Testis (tissue), 3 donors: ENCODE measurements around the gene DLX2. TPM values are rescaled to one million over a fixed set of nuclear protein-coding genes. Genes with fewer than 3 reads are reported as not detected.
A peak's percentile ranks its signal among the peaks of the same experiment; 100 is the strongest.

Experiments
- DNase-seq: peaks from one replicate; pipeline ENCODE4 v3.0.0-alpha.2; 2019
- H3K27ac ChIP-seq, 2 donors: fragments of 200-600 bp; sonication (generic); one replicate each; pipeline ENCODE4 v1.5.1; 2019
- H3K27me3 ChIP-seq: fragments of 200-600 bp; sonication (generic); one replicate; pipeline ENCODE4 v1.5.1; 2019
- H3K36me3 ChIP-seq: fragments of 200-600 bp; sonication (generic); one replicate; pipeline ENCODE4 v1.5.1; 2017; ENCODE audit warnings: low read depth; ENCODE audit errors: missing control alignments
- H3K4me1 ChIP-seq: fragments of 200-600 bp; sonication (generic); one replicate; pipeline ENCODE4 v1.5.1; 2019
- H3K4me3 ChIP-seq, 2 donors: fragments of 200-600 bp; sonication (generic); one replicate each; pipeline ENCODE4 v1.5.1; 2017 to 2019
- H3K9me3 ChIP-seq: fragments of 200-600 bp; sonication (generic); one replicate; pipeline ENCODE4 v1.5.1; 2017
- POLR2A ChIP-seq: fragments of 450-650 bp; IDR thresholded peaks from one replicate; pipeline ENCODE4 v1.6.1; 2017; ENCODE audit warnings: antibody characterized with exemption, mild to moderate bottlenecking, moderate library complexity
- WGBS, 2 donors: methylation state at CpG; one replicate each; pipeline ENCODE4 v1.1.5; 2018; 5-methylcytosine and 5-hydroxymethylcytosine counted together
- intact Hi-C: fragments of 100-400 bp; cut with DNase I; formaldehyde crosslinking; loops from one replicate; pipeline ENCODE4 v1.15.1; 2023; ENCODE audit warnings: low total_unique reads
- polyA plus RNA-seq: library from polyadenylated mRNA; stranded (reverse); fragments of 350-450 nt; fragmentation: Illumina TruSeq; extraction: RNeasy Lipid Tissue Mini Kit (QIAGEN cat#74804); gene quantifications from one replicate; pipeline ENCODE4 v1.2.3, GENCODE V29; 2014; ENCODE audit warnings: low read depth, low replicate concordance; ENCODE audit not compliant: insufficient read depth
- total RNA-seq, 2 donors: library from RNA; depleted of rRNA; stranded (reverse); fragments of >200 nt; gene quantifications; one replicate each; pipeline ENCODE4 v1.2.3, GENCODE V29; 2016
- TF ChIP-seq, protein P1 (sequence below), 3 experiments: fragments of 450-650 bp in 2 of 3; fragments of 200-600 bp in 1 of 3; sonication (generic) in 1 of 3; IDR thresholded peaks; one replicate each; pipeline ENCODE4 v1.5.1; 2016 to 2019; ENCODE audit warnings: antibody characterized with exemption in 3 of 3, mild to moderate bottlenecking in 2 of 3, moderate library complexity in 1 of 3

The DLX2 gene
- total and polyA plus RNA-seq, 3 donors from 2014 or later, result 0.29 to 1.1 (median 0.99) TPM

DNA sequence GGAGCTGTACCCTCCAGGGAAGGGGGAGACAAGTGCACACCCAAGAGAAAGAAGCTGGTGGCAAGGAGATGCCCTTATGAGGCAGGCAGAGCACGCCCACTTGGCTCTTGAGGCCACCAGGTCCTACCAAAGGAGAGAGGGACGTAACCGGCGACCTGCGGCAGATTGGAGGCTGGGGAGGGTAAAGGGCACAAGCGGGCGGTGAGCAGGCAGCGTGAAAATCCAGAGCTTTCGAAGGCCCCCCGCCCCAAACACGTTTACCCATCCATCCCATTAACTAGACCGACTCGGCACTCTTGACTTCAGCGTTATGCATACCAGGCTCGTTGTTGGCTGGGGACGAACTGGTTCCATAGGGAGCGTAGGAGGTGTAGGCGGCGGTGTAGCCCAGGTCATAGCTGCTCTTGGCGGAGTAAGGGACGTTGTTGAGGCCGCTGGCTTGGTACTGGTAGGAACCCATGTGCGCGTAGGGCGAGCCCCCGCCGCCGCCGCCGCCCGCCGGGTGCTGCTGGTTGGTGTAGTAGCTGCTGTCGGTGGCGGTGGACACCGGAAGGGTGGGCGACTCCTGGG lies 794 bp downstream of the DLX2 start:
- H3K4me1 ChIP-seq, result peaks cover 24% of the 10 kb centered on the region

DNA sequence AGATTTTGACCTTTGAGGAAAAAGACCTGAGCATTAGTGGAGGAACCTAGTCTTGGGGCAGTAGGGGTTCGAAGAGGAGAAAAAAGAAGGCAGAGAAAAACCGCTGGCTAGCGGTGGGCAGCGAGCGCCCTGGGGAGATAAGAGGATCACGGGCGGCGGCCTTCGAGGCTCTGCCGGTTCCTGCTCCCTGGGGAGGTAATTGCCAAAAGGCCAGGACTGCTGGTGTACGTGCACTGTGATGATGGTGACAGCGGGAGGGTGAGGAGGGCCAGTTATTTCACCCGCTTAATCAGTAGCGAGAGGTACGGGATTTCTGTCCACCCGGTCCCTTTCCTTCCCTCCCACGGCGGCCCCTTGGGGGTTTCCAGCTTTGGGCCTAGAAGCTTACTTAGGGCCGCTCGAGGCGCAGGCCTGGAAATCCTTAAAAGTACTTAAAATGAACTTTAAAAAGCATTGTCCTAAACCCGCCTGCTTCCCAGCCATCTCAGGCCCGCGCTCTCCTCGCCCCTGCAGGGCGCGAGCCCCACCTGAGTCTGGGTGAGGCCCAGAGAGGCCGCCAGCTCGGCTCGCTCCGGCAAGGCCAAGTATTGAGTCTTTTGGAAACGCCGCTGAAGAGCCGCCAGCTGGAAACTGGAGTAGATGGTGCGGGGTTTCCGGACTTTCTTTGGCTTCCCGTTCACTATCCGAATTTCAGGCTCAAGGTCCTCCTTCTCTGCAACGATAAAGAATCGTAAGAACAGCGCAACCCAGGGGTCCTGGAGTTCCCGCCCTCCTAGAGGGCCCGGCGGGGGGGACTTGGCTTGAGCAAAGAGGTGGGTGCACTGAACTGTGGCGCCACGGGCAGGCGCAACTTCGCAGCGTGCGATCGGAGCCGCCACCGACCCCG lies 1.5 kb downstream of the DLX2 start:
- DNase-seq, result no peak

More for the DNA sequence above, 794 bp downstream of the DLX2 start:
- TF ChIP-seq, protein P1, sequence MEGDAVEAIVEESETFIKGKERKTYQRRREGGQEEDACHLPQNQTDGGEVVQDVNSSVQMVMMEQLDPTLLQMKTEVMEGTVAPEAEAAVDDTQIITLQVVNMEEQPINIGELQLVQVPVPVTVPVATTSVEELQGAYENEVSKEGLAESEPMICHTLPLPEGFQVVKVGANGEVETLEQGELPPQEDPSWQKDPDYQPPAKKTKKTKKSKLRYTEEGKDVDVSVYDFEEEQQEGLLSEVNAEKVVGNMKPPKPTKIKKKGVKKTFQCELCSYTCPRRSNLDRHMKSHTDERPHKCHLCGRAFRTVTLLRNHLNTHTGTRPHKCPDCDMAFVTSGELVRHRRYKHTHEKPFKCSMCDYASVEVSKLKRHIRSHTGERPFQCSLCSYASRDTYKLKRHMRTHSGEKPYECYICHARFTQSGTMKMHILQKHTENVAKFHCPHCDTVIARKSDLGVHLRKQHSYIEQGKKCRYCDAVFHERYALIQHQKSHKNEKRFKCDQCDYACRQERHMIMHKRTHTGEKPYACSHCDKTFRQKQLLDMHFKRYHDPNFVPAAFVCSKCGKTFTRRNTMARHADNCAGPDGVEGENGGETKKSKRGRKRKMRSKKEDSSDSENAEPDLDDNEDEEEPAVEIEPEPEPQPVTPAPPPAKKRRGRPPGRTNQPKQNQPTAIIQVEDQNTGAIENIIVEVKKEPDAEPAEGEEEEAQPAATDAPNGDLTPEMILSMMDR (IDR thresholded peaks at IDR 0.05), result no peak
- TF ChIP-seq POLR2A, result no peak
- H3K4me3 ChIP-seq, result peak overlapping the region; percentile 43 to 61
- H3K27me3 ChIP-seq, result peaks cover 7% of the 10 kb centered on the region
- intact Hi-C loops, result loop anchor here (10.0 kb wide), 2 partner anchors 287 to 417 kb away; partner anchors contain the start of gene DYNC1I2
- H3K27ac ChIP-seq, result no peak overlapping the region
- no peaks in the 10 kb centered on the region for H3K9me3 ChIP-seq
- no peaks in the 10 kb centered on the region for H3K36me3 ChIP-seq
- 6% methylated on average over 32 to 35 of the region's 36 CpGs for WGBS, 2 donors
- no peak for DNase-seq

GRCh38 chr2:172100080-172100934 lies 2.4 kb downstream of the DLX2 start:
- intact Hi-C loops, result loop anchor here (10.0 kb wide), 2 partner anchors 286 to 416 kb away; partner anchors contain the start of gene DYNC1I2
- Histone ChIP-seq H3K4me3 (no peak overlapping the region), H3K36me3 (no peaks in the 10 kb centered on the region), H3K9me3 (no peaks in the 10 kb centered on the region), H3K27ac (no peak overlapping the region), H3K27me3 (peaks cover 7% of the 10 kb centered on the region), H3K4me1 (peaks cover 31% of the 10 kb centered on the region)
- 7 to 16% methylated on average over 9 to 64 of the region's 72 CpGs for WGBS, 2 donors
- TF ChIP-seq, protein P1 (IDR thresholded peaks at IDR 0.05), result no peak
- TF ChIP-seq POLR2A, result no peak
- DNase-seq, result no peak

More for the DNA sequence above, 1.5 kb downstream of the DLX2 start:
- Histone ChIP-seq H3K4me1 (peaks cover 28% of the 10 kb centered on the region), H3K36me3 (no peaks in the 10 kb centered on the region), H3K27me3 (peaks cover 7% of the 10 kb centered on the region), H3K9me3 (no peaks in the 10 kb centered on the region), H3K4me3 (no peak overlapping the region), H3K27ac (no peak overlapping the region)
- TF ChIP-seq, protein P1 (IDR thresholded peaks at IDR 0.05), result no peak
- no peak for TF ChIP-seq POLR2A
- WGBS, 2 donors, result 10 to 12% methylated on average over 35 to 54 of the region's 54 CpGs
- intact Hi-C loops, result loop anchor here (10.0 kb wide), 2 partner anchors 286 to 416 kb away; partner anchors contain the start of gene DYNC1I2

DNA sequence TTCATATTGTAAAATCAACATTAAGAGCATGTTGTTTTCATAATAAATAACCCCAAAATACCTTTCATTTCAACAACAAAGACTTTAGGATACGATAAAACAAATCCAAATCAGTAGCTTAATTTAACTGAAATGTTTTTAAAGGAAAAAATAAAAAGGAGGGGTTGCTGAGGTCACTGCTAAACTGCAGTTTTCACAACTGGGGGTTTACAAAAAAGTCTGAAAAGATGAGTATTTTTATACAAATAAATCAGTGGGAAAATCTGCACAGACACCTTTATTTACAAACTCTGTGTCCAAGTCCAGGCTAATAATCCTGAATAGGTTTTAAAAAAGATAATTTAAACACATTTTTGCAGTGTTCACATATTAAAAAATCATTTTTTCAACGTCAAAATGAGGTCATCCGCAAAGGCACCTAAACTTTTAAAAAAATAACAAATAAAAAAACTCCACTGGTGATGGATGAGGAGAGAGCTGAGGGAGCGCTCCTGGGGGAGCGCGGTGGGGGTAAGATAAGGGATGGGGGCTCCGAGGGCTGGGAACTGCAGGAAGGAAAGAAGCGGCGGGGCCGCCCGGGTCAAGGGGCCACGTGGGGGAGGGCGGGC lies 3.1 kb downstream of the DLX2 start:
- Histone ChIP-seq H3K4me3 (no peak overlapping the region), H3K27me3 (peaks cover 7% of the 10 kb centered on the region), H3K27ac (no peak overlapping the region), H3K4me1 (peaks cover 37% of the 10 kb centered on the region), H3K36me3 (no peaks in the 10 kb centered on the region), H3K9me3 (no peaks in the 10 kb centered on the region)
- intact Hi-C loops, result loop anchor here (10.0 kb wide), 2 partner anchors 285 to 415 kb away; partner anchors contain the start of gene DYNC1I2
- WGBS, 2 donors, result 9 to 11% methylated on average over 12 to 13 of the region's 13 CpGs
- TF ChIP-seq, protein P1 (IDR thresholded peaks at IDR 0.05), result no peak
- no peak for TF ChIP-seq POLR2A
- DNase-seq, result no peak
